HG03565 (cell line): Measurements from ENCODE around the gene ASAP2.
A peak's percentile ranks its signal among the peaks of the same experiment; 100 is the strongest.

Experiments used
- ATAC-seq: cut with Tn5 transposase; IDR thresholded peaks from one replicate; pipeline ENCODE4 v1.9.1; 2021; ENCODE audit warnings: mild to moderate bottlenecking, moderate library complexity; ENCODE audit not compliant: unreplicated experiment

Gene ASAP2

GRCh38 chr2:9205963-9206948, at the start of gene ASAP2:
Gene ASAP2 (plus strand): TSS chr2:9206812. CDS start chr2:9207105, 293 bp downstream.
- peak; percentile 55 for ATAC-seq

DNA sequence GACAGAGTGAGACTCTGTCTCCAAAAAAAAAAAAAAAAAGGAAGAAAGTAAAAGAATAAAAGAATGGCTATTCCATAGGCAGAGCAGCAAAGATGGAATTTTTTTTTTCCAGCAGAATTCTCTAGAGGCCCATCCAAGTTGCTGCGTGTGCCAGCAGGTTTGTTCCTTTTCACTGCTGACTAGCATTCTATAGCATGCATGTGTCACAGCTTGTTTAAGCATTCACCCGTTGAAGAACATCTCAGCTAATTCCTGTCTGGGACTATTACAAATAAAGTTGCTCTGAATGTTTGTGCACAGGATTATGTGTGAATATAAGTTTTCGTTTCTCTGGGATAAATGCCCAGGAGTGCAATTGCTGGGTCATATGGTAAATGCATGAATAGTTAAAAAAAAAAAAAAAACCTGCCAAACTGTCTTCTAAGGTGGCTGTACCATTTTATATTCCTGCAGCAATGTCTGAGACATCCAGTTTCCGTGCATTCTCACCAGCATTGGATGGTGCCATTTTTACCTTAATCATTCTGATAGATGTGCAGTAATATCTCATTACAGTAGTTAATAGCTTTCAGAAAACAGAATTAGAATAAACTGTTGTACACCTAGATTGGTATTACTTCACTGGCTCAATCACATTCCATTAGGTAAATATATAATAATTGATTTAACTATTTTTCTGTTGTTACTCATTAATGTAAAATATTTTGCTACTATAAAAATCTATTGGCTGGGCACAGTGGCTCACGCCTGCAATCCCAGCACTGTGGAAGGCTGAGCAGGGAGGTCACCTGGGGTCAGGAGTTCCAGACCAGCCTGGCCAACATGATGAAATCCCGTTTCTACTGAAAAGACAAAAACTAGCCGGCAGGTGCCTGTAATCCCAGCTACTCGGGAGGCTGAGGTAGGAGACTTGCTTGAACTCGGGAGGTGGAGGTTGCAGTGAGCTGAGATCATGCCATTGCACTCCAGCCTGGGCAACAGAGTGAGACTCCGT, 47.5 kb upstream of the ASAP2 start:
- no peak for ATAC-seq

DNA sequence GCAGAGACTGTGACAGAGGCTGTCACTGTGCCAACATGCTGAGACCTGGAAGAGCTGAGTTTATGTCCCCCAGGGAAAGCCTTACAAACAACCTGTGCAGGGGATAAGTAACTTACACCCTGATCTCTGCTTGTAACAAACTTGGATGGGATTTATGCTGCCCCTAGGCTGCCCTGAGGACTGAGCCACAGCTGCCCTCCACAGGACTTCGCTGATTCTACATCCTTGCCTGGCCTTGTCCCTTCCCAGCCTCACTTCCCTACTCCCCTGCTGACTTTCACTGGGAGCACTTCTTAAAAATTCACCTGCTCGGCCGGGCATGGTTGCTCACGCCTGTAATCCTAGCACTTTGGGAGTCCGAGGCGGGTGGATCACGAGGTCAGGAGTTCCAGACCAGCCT, 45.9 kb upstream of the ASAP2 start:
- ATAC-seq = no peak

DNA sequence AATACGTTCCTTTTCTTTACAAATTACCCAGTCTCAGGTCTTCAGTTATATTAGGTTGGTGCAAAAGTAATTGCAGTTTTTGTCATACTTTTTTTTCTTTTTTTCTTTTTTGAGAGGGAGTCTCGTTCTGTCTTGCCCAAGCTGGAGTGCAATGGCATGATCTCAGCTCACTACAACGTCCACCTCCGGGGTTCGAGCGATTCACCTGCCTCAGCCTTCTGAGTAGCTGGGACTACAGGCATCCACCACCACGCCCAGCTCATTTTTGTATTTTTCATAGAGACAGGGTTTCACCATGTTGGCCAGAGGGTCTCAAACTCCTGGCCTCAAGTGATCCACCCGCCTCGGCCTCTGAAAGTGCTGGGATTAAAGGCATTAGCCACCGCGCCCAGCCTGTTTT, 43.8 kb upstream of the ASAP2 start:
- no peak for ATAC-seq

DNA sequence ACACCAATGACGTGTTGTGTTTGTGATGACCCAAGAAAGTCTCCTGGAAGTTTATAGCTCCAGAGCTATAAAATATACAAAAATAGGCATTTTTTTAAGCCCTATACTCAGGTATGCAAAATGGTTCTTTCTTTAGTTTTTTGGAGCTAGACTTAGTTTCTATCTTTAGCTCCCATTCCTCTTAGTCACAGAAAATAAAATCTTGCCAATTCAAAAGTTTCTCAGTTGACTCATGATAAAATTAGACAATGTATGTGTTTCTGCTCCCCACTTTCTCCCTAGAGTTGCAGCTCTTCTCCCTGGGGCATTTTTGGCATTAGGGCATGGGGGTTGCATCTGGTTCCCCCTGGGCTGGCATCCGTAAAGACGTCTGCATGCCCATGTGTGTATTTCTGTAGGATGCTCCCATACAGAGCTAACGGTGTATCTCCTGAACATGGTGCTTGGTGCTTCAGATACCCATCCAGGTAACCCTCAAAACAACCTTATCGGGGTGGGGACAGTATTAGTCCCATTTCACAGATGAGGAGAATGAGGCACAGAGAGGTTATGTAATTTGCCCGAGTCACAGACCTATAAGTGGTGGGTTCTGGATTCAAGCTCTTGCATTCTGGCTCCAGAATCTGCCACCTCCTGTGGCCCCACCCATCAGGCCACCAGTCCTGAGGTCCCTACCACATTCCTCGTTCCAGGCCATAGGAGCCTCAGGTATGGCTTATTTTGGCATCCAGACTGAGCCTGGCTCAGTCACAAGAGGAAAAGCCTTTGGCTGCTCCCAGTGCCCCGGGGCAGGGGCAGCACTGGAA, 43.1 kb upstream of the ASAP2 start:
- ATAC-seq = no peak

DNA sequence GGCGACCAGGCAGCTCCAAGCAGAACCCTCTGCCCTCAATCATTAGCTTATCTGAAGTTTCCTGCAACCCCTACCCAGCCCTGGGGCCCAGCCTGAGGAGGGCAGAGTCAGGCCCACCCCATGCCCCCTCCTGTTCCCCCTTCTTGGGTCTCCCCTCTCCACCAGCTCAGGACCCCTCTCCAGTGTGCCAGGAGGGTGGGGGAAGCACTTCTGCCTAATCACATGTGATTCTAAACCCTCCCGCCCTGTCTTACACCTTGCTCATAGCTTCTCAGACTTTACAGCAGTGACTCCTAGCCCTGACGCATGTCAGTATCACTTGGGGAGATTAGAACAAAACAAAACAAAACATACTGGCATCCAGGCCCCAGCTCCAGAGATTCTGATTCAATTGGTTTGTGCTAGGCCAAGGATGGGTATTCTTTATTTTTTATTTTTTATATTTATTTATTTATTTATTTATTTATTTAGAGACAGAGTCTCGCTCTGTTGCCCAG, 42.5 kb upstream of the ASAP2 start:
- no peak for ATAC-seq

GRCh38 chr2:9165625-9166024, 41.0 kb upstream of the ASAP2 start:
- ATAC-seq = no peak

DNA sequence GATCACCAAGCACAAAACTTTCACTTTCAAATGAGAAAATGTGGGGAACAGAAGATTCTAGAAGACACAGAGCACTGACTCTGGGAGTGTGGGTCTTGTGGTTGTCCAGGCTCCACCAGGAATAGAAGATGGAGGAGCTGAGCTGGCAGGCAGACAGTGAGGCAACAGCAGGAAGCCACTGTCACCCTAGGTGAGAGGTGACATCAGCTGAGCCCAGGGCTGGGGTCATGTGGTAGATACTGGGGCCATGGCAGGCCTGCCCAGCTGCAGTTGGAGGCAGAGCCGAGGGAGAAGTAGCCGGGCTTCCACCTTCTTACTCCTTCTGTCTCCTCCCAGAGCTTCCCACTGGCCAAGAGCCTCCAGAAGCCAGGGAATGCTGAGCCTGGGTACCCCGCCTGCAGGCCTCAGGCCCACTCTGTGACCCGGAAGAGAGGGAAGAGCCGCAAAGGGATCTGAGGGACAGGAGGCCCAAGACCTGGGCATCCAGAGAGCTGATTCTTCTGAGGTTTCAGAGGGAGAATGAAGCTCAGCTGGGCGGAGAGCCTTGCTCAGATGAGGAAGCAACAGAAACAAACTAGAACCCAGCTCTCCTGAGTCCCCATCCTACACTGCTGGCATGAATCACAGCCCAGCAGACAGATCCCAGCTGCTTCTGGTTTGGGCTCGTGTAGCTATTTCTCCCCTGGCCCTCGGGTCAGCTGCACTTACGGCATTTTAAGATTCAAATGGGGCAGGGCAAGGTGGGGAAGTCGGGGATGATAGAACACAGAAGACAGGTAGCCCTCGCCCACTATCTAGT, 39.8 kb upstream of the ASAP2 start:
- ATAC-seq = no peak

DNA sequence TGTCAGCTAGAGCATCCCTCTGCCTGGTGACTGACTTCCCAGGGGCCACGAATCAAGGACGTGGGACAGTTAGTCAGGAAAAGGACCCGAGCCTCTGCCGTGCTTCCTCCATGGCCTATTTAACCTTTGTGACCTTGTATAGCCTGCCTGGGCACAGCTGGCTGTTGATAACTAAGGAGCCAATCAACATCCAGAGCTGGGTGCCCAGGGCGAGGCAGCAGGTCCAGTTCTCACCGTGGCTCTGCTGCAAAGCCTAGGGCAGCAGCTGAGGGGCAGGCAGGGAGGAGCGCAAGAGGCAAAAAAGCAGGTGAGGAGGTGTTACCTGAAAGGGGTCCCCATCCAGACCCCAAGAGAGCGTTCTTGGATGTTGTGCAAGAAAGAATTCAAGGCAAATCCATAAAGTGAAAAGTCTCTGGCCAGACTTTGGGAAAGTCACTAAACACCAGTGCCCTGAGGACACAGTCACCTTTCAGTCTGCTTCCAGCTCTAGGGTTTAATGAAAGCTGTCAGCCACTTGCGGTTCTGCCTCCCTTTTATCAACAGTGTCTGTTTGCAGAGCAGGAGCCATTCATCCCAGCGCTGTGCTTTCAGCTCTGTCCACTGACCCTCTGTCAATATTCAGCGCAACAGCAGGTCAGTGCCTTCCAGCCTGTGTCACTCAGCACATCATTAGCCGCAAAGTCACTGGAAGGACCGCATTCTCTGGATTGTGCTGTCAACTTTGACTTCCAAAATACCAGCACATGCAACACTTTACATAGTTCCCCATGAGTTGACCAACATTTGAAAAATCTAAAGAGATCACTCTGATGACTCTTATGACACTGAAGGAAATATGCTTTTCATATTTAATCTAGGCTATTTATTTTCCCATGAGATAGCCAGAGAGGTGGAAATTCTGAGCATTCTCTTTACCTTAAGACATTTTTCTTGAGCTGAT, 38.6 kb upstream of the ASAP2 start:
- no peak for ATAC-seq

- no peak for ATAC-seq
Measured at GRCh38 chr2:9168821-9169221, 37.8 kb upstream of the ASAP2 start.

- no peak for ATAC-seq
Measured at GRCh38 chr2:9169349-9170107, 37.1 kb upstream of the ASAP2 start.

- no peak for ATAC-seq
Measured at GRCh38 chr2:9170458-9171130, 36.0 kb upstream of the ASAP2 start.

DNA sequence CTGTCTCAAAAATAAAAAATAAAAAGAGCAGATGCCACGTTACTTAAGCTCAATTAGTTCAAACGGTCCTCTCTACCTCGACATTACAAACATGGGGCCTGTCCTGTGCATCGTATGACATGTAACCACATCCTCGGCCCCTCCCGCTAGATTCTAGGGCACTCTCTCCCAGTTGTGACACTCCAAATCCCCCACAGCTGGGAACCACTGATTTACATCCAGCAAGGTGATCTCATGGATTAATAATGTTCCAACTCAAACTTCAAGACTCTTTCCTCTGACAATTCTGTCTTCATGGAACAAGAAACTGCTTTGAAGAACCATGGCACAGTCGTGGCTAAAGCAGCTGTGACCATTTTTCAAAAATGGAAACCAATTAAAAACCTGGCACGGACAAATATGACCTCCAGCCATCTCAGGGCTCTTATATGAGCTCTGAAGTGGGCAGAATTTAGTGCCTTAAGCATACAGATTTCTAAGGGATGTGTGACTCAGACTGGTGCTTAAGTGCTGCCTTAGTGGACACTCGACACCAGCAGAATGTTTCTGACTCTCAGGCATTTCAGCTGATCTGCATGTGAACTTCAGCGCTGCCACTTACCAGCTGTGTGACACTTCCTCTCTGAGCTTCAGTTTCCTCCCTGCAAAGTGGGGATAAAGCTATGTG, 31.7 kb upstream of the ASAP2 start:
- ATAC-seq = no peak

GRCh38 chr2:9178110-9178903, 28.3 kb upstream of the ASAP2 start:
- ATAC-seq = no peak

DNA sequence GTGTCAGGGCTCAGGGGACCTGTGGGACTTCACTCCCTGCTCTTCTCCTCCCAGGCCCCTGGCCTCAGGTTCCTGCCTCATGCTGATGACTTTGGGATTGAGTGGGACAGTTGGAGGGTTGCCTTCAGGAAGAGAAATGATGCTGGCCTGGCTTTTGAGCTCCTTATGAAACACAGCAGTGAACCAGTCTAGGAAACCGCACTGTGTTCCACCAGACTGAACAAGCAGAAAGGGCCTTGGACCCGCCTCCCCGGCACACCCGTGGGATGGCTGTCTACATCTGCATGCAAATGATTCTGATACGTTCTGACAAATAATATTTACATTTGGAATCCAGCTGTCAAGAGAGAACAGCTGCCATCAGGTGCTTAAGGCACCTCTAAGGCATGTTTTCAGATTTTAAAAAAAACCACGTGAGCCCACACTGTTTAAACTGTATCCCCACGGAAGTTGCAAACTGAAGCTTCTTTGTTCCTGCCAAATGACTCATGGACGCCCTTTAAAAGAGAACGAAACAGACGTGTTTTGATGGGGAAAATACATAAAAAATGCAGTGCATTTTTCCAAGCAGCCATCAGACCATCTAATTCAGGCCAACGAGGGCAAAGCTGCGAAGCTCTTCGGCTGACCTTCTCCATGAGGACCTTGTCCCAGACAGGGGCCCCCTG, 27.6 kb upstream of the ASAP2 start:
- ATAC-seq = peak; percentile 51
